ENCODE data around the gene OBP2A. TPM values are rescaled to one million over a fixed set of nuclear protein-coding genes. Genes with fewer than 3 reads are reported as not detected.
"Not testable (repeated sequence)": the region's sequence is repeated elsewhere in the genome, so short reads cannot be mapped to it uniquely, and the experiment has no call there.

The OBP2A gene
- total RNA-seq, 2 donors from 2014 or later: 19.7 TPM; not detected in 1

GRCh38 chr9:135525241-135526088, 20.5 kb upstream of the OBP2A start:
- no peak for DNase-seq (ENCODE audit: low spot score)
- TF ChIP-seq CTCF (IDR thresholded peaks at IDR 0.05): no peak
- no peak for TF ChIP-seq POLR2A (IDR thresholded peaks at IDR 0.05)
- no peak for TF ChIP-seq POLR2AphosphoS5 (IDR thresholded peaks at IDR 0.05)
- Histone ChIP-seq H3K4me3 (no peak overlapping the region), H3K27me3 (replicated peaks; ENCODE audit: insufficient read depth) (no peaks in the 10 kb centered on the region), H3K27ac (no peak overlapping the region), H3K4me1 (replicated peaks) (no peaks in the 10 kb centered on the region), H3K36me3 (no peaks in the 10 kb centered on the region), H3K9me3 (no peaks in the 10 kb centered on the region)
- intact Hi-C loops (cut with DNase I): no loop called here
- 77% methylated on average over 28 of the region's 31 CpGs for WGBS

- H3K27me3 ChIP-seq (replicated peaks; ENCODE audit: insufficient read depth): no peaks in the 10 kb centered on the region
- DNase-seq (ENCODE audit: low spot score): no peak
These were observed 19.7 kb upstream of the OBP2A start for GRCh38 chr9:135526089-135526729.

GRCh38 chr9:135526730-135527571, 19.0 kb upstream of the OBP2A start:
- Histone ChIP-seq H3K27me3 (replicated peaks; ENCODE audit: insufficient read depth) (no peaks in the 10 kb centered on the region), H3K4me3 (no peak overlapping the region), H3K36me3 (no peaks in the 10 kb centered on the region), H3K9me3 (no peaks in the 10 kb centered on the region), H3K27ac (no peak overlapping the region), H3K4me1 (replicated peaks) (no peaks in the 10 kb centered on the region)
- 66% methylated on average over 28 of the region's 30 CpGs for WGBS
- DNase-seq (ENCODE audit: low spot score): no peak
- TF ChIP-seq POLR2A (IDR thresholded peaks at IDR 0.05): no peak
- no peak for TF ChIP-seq POLR2AphosphoS5 (IDR thresholded peaks at IDR 0.05)
- no peak for TF ChIP-seq CTCF (IDR thresholded peaks at IDR 0.05)
- intact Hi-C loops (cut with DNase I): no loop called here

More at GRCh38 chr9:135526089-135526729, 19.7 kb upstream of the OBP2A start:
- 59% methylated on average over 11 of the region's 11 CpGs for WGBS
- no peak overlapping the region for H3K4me3 ChIP-seq
- TF ChIP-seq POLR2A (IDR thresholded peaks at IDR 0.05): no peak
- TF ChIP-seq CTCF (IDR thresholded peaks at IDR 0.05): no peak
- TF ChIP-seq POLR2AphosphoS5 (IDR thresholded peaks at IDR 0.05): no peak
- no peaks in the 10 kb centered on the region for H3K4me1 ChIP-seq (replicated peaks)
- H3K27ac ChIP-seq: no peak overlapping the region
- H3K36me3 ChIP-seq: no peaks in the 10 kb centered on the region
- intact Hi-C loops (cut with DNase I): no loop called here
- H3K9me3 ChIP-seq: no peaks in the 10 kb centered on the region

GRCh38 chr9:135528842-135529435, 17.0 kb upstream of the OBP2A start:
- H3K27me3 ChIP-seq (replicated peaks; ENCODE audit: insufficient read depth); H3K4me1 ChIP-seq (replicated peaks); H3K27ac ChIP-seq; DNase-seq (ENCODE audit: low spot score); intact Hi-C loops (cut with DNase I); H3K36me3 ChIP-seq; H3K9me3 ChIP-seq; H3K4me3 ChIP-seq: not testable (repeated sequence)
- WGBS: 92% methylated on average over 10 of the region's 10 CpGs

- WGBS: 83% methylated on average over 5 of the region's 5 CpGs
- TF ChIP-seq POLR2AphosphoS5 (IDR thresholded peaks at IDR 0.05) (no peak), POLR2A (IDR thresholded peaks at IDR 0.05) (no peak), CTCF (IDR thresholded peaks at IDR 0.05) (no peak)
- no peaks in the 10 kb centered on the region for H3K27me3 ChIP-seq (replicated peaks; ENCODE audit: insufficient read depth)
- no peaks in the 10 kb centered on the region for H3K36me3 ChIP-seq
- no peaks in the 10 kb centered on the region for H3K9me3 ChIP-seq
- intact Hi-C loops (cut with DNase I): no loop called here
- H3K27ac ChIP-seq: no peak overlapping the region
- DNase-seq (ENCODE audit: low spot score): no peak
- H3K4me1 ChIP-seq (replicated peaks): no peaks in the 10 kb centered on the region
- H3K4me3 ChIP-seq: no peak overlapping the region
These were observed 15.8 kb upstream of the OBP2A start for GRCh38 chr9:135530146-135530545.
